ENCODE measurements around the gene CFAP45. TPM values are rescaled to one million over a fixed set of nuclear protein-coding genes. Genes with fewer than 3 reads are reported as not detected.

Gene CFAP45
- total and polyA plus RNA-seq, 3 donors from 2014 or later = 13.0 to 59.6 (median 30.4) TPM

- Histone ChIP-seq H3K9me3 (no peaks in the 10 kb centered on the region), H3K27ac (no peak within 1 kb of the TSS), H3K4me1 (peaks cover 12% of the 10 kb centered on the region), H3K36me3 (ENCODE audit: low read depth, missing control alignments) (no peaks in the 10 kb centered on the region), H3K27me3 (no peaks in the 10 kb centered on the region), H3K4me3 (peak within 1 kb of the TSS; percentile 16 to 56)
- intact Hi-C loops (cut with DNase I; ENCODE audit: low total_unique reads) = no loop called here
- peak; percentile 89 for DNase-seq
- WGBS, 2 donors = 2 to 4% methylated on average over 20 to 35 of the region's 58 CpGs
- no peak for TF ChIP-seq POLR2A (IDR thresholded peaks at IDR 0.05)
- TF ChIP-seq CTCF (IDR thresholded peaks at IDR 0.05) = peak; percentile 12 to 53 (median 35)
Observed at GRCh38 chr1:159945483-159946241, 45.7 kb upstream of the CFAP45 start, which contains the start of gene IGSF9. TSS of gene IGSF9 (minus strand) at chr1:159945613. CDS start at chr1:159943454, 2,159 bp downstream.

GRCh38 chr1:159944623-159945455, 44.9 kb upstream of the CFAP45 start:
- peaks cover 12% of the 10 kb centered on the region for H3K4me1 ChIP-seq
- no peak for DNase-seq
- WGBS, 2 donors = 9 to 10% methylated on average over 10 to 11 of the region's 11 CpGs
- intact Hi-C loops (cut with DNase I; ENCODE audit: low total_unique reads) = no loop called here
- TF ChIP-seq POLR2A (IDR thresholded peaks at IDR 0.05) = no peak
- TF ChIP-seq CTCF (IDR thresholded peaks at IDR 0.05) = no peak
- peak overlapping the region; percentile 16 to 56 for H3K4me3 ChIP-seq
- no peaks in the 10 kb centered on the region for H3K36me3 ChIP-seq (ENCODE audit: low read depth, missing control alignments)
- H3K27me3 ChIP-seq = no peaks in the 10 kb centered on the region
- no peaks in the 10 kb centered on the region for H3K9me3 ChIP-seq
- H3K27ac ChIP-seq = no peak overlapping the region

- no peak overlapping the region for H3K27ac ChIP-seq
- no peak for DNase-seq
- no peaks in the 10 kb centered on the region for H3K9me3 ChIP-seq
- no peak for TF ChIP-seq CTCF (IDR thresholded peaks at IDR 0.05)
- no peak for TF ChIP-seq POLR2A (IDR thresholded peaks at IDR 0.05)
- intact Hi-C loops (cut with DNase I; ENCODE audit: low total_unique reads) = no loop called here
- 77 to 84% methylated on average over 8 to 9 of the region's 9 CpGs for WGBS, 2 donors
- H3K4me3 ChIP-seq = no peak overlapping the region
- peaks cover 12% of the 10 kb centered on the region for H3K4me1 ChIP-seq
- H3K36me3 ChIP-seq (ENCODE audit: low read depth, missing control alignments) = no peaks in the 10 kb centered on the region
- no peaks in the 10 kb centered on the region for H3K27me3 ChIP-seq
Observed at GRCh38 chr1:159943908-159944622, 44.1 kb upstream of the CFAP45 start.

- WGBS, 2 donors = 45 to 81% methylated on average over 2 to 5 of the region's 5 CpGs
- no peak for DNase-seq
- intact Hi-C loops (cut with DNase I; ENCODE audit: low total_unique reads) = no loop called here
- Histone ChIP-seq H3K4me1 (peaks cover 12% of the 10 kb centered on the region), H3K27ac (no peak overlapping the region), H3K27me3 (no peaks in the 10 kb centered on the region), H3K4me3 (no peak overlapping the region), H3K36me3 (ENCODE audit: low read depth, missing control alignments) (no peaks in the 10 kb centered on the region), H3K9me3 (no peaks in the 10 kb centered on the region)
- no peak for TF ChIP-seq CTCF (IDR thresholded peaks at IDR 0.05)
- no peak for TF ChIP-seq POLR2A (IDR thresholded peaks at IDR 0.05)
Observed at GRCh38 chr1:159943278-159943640, 43.3 kb upstream of the CFAP45 start.
